A549 (cell line): ENCODE data around the gene AP3B1.

Experiments
- BHLHE40 ChIP-seq: IDR thresholded peaks from 2 replicates; pipeline ENCODE4 v1.6.1; 2012; ENCODE audit warnings: low read depth, low read length, inconsistent platforms
- CEBPB ChIP-seq, 2 experiments: fragments of >200 bp in 1 of 2; sonication (Bioruptor Twin) in 1 of 2; formaldehyde crosslinking in 1 of 2; IDR thresholded peaks; 2 replicates each; pipeline ENCODE4 v1.6.1; 2012 to 2016
- CTCF ChIP-seq: fragments of >200 bp; sonication (Bioruptor Twin); formaldehyde crosslinking; IDR thresholded peaks from 3 replicates; pipeline ENCODE4 v1.5.1; 2016
- EHMT2 ChIP-seq: fragments of 200-600 bp; sonication (generic); IDR thresholded peaks from 2 replicates; pipeline ENCODE4 v1.6.1; 2016; ENCODE audit warnings: antibody characterized with exemption, low read depth, mild to moderate bottlenecking, moderate library complexity
- EP300 ChIP-seq, 2 experiments: fragments of >200 bp; sonication (Bioruptor Twin); formaldehyde crosslinking; IDR thresholded peaks; 2 replicates in 1 of 2; 3 replicates in 1 of 2; pipeline ENCODE4 v1.6.1; 2016 to 2017
- HMGXB4 ChIP-seq: fragments of 250-450 bp; sonication (Bioruptor Pico); IDR thresholded peaks from 2 replicates; pipeline ENCODE4 v1.5.0; 2021; ENCODE audit warnings: mild to moderate bottlenecking, moderate library complexity, borderline replicate concordance
- JUNB ChIP-seq: fragments of >200 bp; sonication (Bioruptor Twin); formaldehyde crosslinking; IDR thresholded peaks from 2 replicates; pipeline ENCODE4 v1.6.1; 2016
- NFE2L2 ChIP-seq: fragments of 150-350 bp; conservative IDR thresholded peaks from 2 replicates; pipeline ENCODE4 v1.6.1; 2014; ENCODE audit warnings: low read length
- RCOR1 ChIP-seq: fragments of 150-350 bp; IDR thresholded peaks from 2 replicates; pipeline ENCODE4 v1.6.1; 2014; ENCODE audit warnings: antibody characterized with exemption, low read length, low read depth
- RNF2 ChIP-seq: fragments of 200-600 bp; sonication (generic); IDR thresholded peaks from 2 replicates; pipeline ENCODE4 v1.6.1; 2016; ENCODE audit warnings: low read depth, mild to moderate bottlenecking, antibody characterized with exemption, moderate library complexity, borderline replicate concordance
- ZFP36 ChIP-seq: fragments of 450-650 bp; IDR thresholded peaks from 2 replicates; pipeline ENCODE4 v1.6.1; 2014; ENCODE audit warnings: borderline replicate concordance; ENCODE audit not compliant: partially characterized antibody
- TF ChIP-seq, protein P1 (sequence below): IDR thresholded peaks from 2 replicates; pipeline ENCODE4 v1.6.1; 2012

DNA sequence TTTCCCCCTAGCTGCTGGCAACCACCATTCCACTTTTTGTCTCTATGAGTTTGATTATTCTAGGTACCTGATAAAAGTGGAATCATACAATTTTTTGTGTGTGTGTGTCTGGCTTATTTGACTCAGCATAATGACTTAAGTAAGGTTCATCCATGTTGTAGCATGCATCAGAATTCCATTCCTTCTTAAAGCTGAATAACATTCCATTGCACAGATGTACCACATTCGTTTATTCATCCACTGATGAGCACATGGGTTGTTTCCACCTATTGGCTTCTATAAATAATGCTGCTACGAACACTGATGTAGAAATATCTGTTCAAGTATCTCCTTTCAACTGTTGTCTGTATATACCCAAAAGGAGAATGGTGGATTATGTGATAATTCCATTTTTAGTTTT, 33.7 kb downstream of the AP3B1 start:
- no peak for TF ChIP-seq CTCF
- no peak for TF ChIP-seq HMGXB4 (CRISPR knock-in tag)
- TF ChIP-seq RNF2 = no peak
- no peak for TF ChIP-seq EP300 (IDR thresholded peaks at IDR 0.05)
- no peak for TF ChIP-seq NFE2L2
- TF ChIP-seq JUNB = no peak
- TF ChIP-seq, protein P1, sequence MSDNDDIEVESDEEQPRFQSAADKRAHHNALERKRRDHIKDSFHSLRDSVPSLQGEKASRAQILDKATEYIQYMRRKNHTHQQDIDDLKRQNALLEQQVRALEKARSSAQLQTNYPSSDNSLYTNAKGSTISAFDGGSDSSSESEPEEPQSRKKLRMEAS = no peak
- TF ChIP-seq EHMT2 = no peak
- no peak for TF ChIP-seq ZFP36
- no peak for TF ChIP-seq CEBPB (IDR thresholded peaks at IDR 0.05)
- no peak for TF ChIP-seq RCOR1
- TF ChIP-seq BHLHE40 = no peak
